Measurements from ENCODE around the gene NUP160.
"Not testable (repeated sequence)": the region's sequence is repeated elsewhere in the genome, so short reads cannot be mapped to it uniquely, and the experiment has no call there.

Gene NUP160

GRCh38 chr11:47882437-47882836 lies 34.3 kb upstream of the NUP160 start:
- H3K27ac ChIP-seq (ENCODE audit: low read length); H3K36me3 ChIP-seq (ENCODE audit: control insufficient read depth, insufficient read depth, low read length); DNase-seq (ENCODE audit: low read depth, low spot score); H3K27me3 ChIP-seq (ENCODE audit: control insufficient read depth, insufficient read depth, low read length); H3K9me3 ChIP-seq (ENCODE audit: control insufficient read depth, insufficient read depth, low read length); H3K4me1 ChIP-seq (ENCODE audit: control insufficient read depth, insufficient read depth, low read length); H3K4me3 ChIP-seq (ENCODE audit: low read length): not testable (repeated sequence)
- no CpG with 5 or more reads among the region's 13 CpGs for WGBS (ENCODE audit: insufficient coverage, insufficient read length)

- no peaks in the 10 kb centered on the region for H3K36me3 ChIP-seq (ENCODE audit: control insufficient read depth, insufficient read depth, low read length)
- WGBS (ENCODE audit: insufficient coverage, insufficient read length): no CpG with 5 or more reads among the region's 7 CpGs
- H3K4me3 ChIP-seq (ENCODE audit: low read length): no peak overlapping the region
- H3K9me3 ChIP-seq (ENCODE audit: control insufficient read depth, insufficient read depth, low read length): no peaks in the 10 kb centered on the region; the same call in 1 of the 2 replicates
- no peak overlapping the region for H3K27ac ChIP-seq (ENCODE audit: low read length)
- no peak for DNase-seq (ENCODE audit: low read depth, low spot score)
- no peaks in the 10 kb centered on the region for H3K4me1 ChIP-seq (ENCODE audit: control insufficient read depth, insufficient read depth, low read length)
- H3K27me3 ChIP-seq (ENCODE audit: control insufficient read depth, insufficient read depth, low read length): no peaks in the 10 kb centered on the region
Observed at GRCh38 chr11:47881145-47881544, 33.0 kb upstream of the NUP160 start.

GRCh38 chr11:47879259-47880158 lies 31.4 kb upstream of the NUP160 start:
- WGBS (ENCODE audit: insufficient coverage, insufficient read length): no CpG with 5 or more reads among the region's 10 CpGs
- H3K27me3 ChIP-seq (ENCODE audit: control insufficient read depth, insufficient read depth, low read length): no peaks in the 10 kb centered on the region
- no peaks in the 10 kb centered on the region for H3K4me1 ChIP-seq (ENCODE audit: control insufficient read depth, insufficient read depth, low read length)
- no peaks in the 10 kb centered on the region; the same call in 1 of the 2 replicates for H3K9me3 ChIP-seq (ENCODE audit: control insufficient read depth, insufficient read depth, low read length)
- H3K36me3 ChIP-seq (ENCODE audit: control insufficient read depth, insufficient read depth, low read length): no peaks in the 10 kb centered on the region
- H3K27ac ChIP-seq (ENCODE audit: low read length): no peak overlapping the region
- H3K4me3 ChIP-seq (ENCODE audit: low read length): no peak overlapping the region
- DNase-seq (ENCODE audit: low read depth, low spot score): no peak

- H3K27ac ChIP-seq (ENCODE audit: low read length); H3K27me3 ChIP-seq (ENCODE audit: control insufficient read depth, insufficient read depth, low read length); DNase-seq (ENCODE audit: low read depth, low spot score); H3K4me3 ChIP-seq (ENCODE audit: low read length); H3K36me3 ChIP-seq (ENCODE audit: control insufficient read depth, insufficient read depth, low read length); H3K9me3 ChIP-seq (ENCODE audit: control insufficient read depth, insufficient read depth, low read length); H3K4me1 ChIP-seq (ENCODE audit: control insufficient read depth, insufficient read depth, low read length): not testable (repeated sequence)
- no CpG with 5 or more reads among the region's 10 CpGs for WGBS (ENCODE audit: insufficient coverage, insufficient read length)
Observed at GRCh38 chr11:47875858-47876257, 27.7 kb upstream of the NUP160 start.

- no peak for DNase-seq (ENCODE audit: low read depth, low spot score)
- no peaks in the 10 kb centered on the region for H3K9me3 ChIP-seq (ENCODE audit: control insufficient read depth, insufficient read depth, low read length)
- H3K36me3 ChIP-seq (ENCODE audit: control insufficient read depth, insufficient read depth, low read length): no peaks in the 10 kb centered on the region
- no peak overlapping the region for H3K4me3 ChIP-seq (ENCODE audit: low read length)
- no peaks in the 10 kb centered on the region for H3K4me1 ChIP-seq (ENCODE audit: control insufficient read depth, insufficient read depth, low read length)
- H3K27ac ChIP-seq (ENCODE audit: low read length): no peak overlapping the region
- no CpG with 5 or more reads among the region's 2 CpGs for WGBS (ENCODE audit: insufficient coverage, insufficient read length)
- no peaks in the 10 kb centered on the region for H3K27me3 ChIP-seq (ENCODE audit: control insufficient read depth, insufficient read depth, low read length)
Observed at GRCh38 chr11:47870404-47870803, 22.3 kb upstream of the NUP160 start.

GRCh38 chr11:47869544-47870393 lies 21.6 kb upstream of the NUP160 start:
- Histone ChIP-seq H3K27me3 (ENCODE audit: control insufficient read depth, insufficient read depth, low read length) (no peaks in the 10 kb centered on the region), H3K36me3 (ENCODE audit: control insufficient read depth, insufficient read depth, low read length) (no peaks in the 10 kb centered on the region), H3K4me3 (ENCODE audit: low read length) (no peak overlapping the region), H3K9me3 (ENCODE audit: control insufficient read depth, insufficient read depth, low read length) (no peaks in the 10 kb centered on the region), H3K4me1 (ENCODE audit: control insufficient read depth, insufficient read depth, low read length) (no peaks in the 10 kb centered on the region), H3K27ac (ENCODE audit: low read length) (no peak overlapping the region)
- no CpG with 5 or more reads among the region's 2 CpGs for WGBS (ENCODE audit: insufficient coverage, insufficient read length)
- no peak for DNase-seq (ENCODE audit: low read depth, low spot score)

- Histone ChIP-seq H3K4me3 (ENCODE audit: low read length) (no peak overlapping the region), H3K36me3 (ENCODE audit: control insufficient read depth, insufficient read depth, low read length) (no peaks in the 10 kb centered on the region), H3K9me3 (ENCODE audit: control insufficient read depth, insufficient read depth, low read length) (no peaks in the 10 kb centered on the region), H3K4me1 (ENCODE audit: control insufficient read depth, insufficient read depth, low read length) (no peaks in the 10 kb centered on the region), H3K27me3 (ENCODE audit: control insufficient read depth, insufficient read depth, low read length) (no peaks in the 10 kb centered on the region), H3K27ac (ENCODE audit: low read length) (no peak overlapping the region)
- DNase-seq (ENCODE audit: low read depth, low spot score): no peak
- no CpG with 5 or more reads among the region's 3 CpGs for WGBS (ENCODE audit: insufficient coverage, insufficient read length)
Observed at GRCh38 chr11:47867823-47868222, 19.7 kb upstream of the NUP160 start.

GRCh38 chr11:47866892-47867291 lies 18.7 kb upstream of the NUP160 start:
- H3K9me3 ChIP-seq (ENCODE audit: control insufficient read depth, insufficient read depth, low read length); DNase-seq (ENCODE audit: low read depth, low spot score); H3K4me3 ChIP-seq (ENCODE audit: low read length); H3K27ac ChIP-seq (ENCODE audit: low read length); H3K27me3 ChIP-seq (ENCODE audit: control insufficient read depth, insufficient read depth, low read length); H3K4me1 ChIP-seq (ENCODE audit: control insufficient read depth, insufficient read depth, low read length); H3K36me3 ChIP-seq (ENCODE audit: control insufficient read depth, insufficient read depth, low read length): not testable (repeated sequence)
- WGBS (ENCODE audit: insufficient coverage, insufficient read length): no CpG with 5 or more reads among the region's 6 CpGs

- DNase-seq (ENCODE audit: low read depth, low spot score): no peak
- Histone ChIP-seq H3K4me1 (ENCODE audit: control insufficient read depth, insufficient read depth, low read length) (no peaks in the 10 kb centered on the region), H3K9me3 (ENCODE audit: control insufficient read depth, insufficient read depth, low read length) (no peaks in the 10 kb centered on the region), H3K27ac (ENCODE audit: low read length) (no peak overlapping the region), H3K27me3 (ENCODE audit: control insufficient read depth, insufficient read depth, low read length) (no peaks in the 10 kb centered on the region), H3K36me3 (ENCODE audit: control insufficient read depth, insufficient read depth, low read length) (no peaks in the 10 kb centered on the region), H3K4me3 (ENCODE audit: low read length) (no peak overlapping the region)
- no CpG with 5 or more reads among the region's 5 CpGs for WGBS (ENCODE audit: insufficient coverage, insufficient read length)
Observed at GRCh38 chr11:47864901-47865300, 16.8 kb upstream of the NUP160 start.

GRCh38 chr11:47863898-47864430 lies 15.8 kb upstream of the NUP160 start:
- H3K4me3 ChIP-seq (ENCODE audit: low read length): no peak overlapping the region
- H3K9me3 ChIP-seq (ENCODE audit: control insufficient read depth, insufficient read depth, low read length): no peaks in the 10 kb centered on the region
- no peaks in the 10 kb centered on the region for H3K4me1 ChIP-seq (ENCODE audit: control insufficient read depth, insufficient read depth, low read length)
- WGBS (ENCODE audit: insufficient coverage, insufficient read length): 100% methylated on average over 3 of the region's 4 CpGs
- DNase-seq (ENCODE audit: low read depth, low spot score): no peak
- no peaks in the 10 kb centered on the region for H3K27me3 ChIP-seq (ENCODE audit: control insufficient read depth, insufficient read depth, low read length)
- no peaks in the 10 kb centered on the region for H3K36me3 ChIP-seq (ENCODE audit: control insufficient read depth, insufficient read depth, low read length)
- no peak overlapping the region for H3K27ac ChIP-seq (ENCODE audit: low read length)
